Islet precursor cell (in vitro differentiated cells): ENCODE results near the gene OAT.
"Not testable (repeated sequence)": the region's sequence is repeated elsewhere in the genome, so short reads cannot be mapped to it uniquely, and the experiment has no call there.

Experiments used
- DNase-seq: peaks from one replicate; pipeline ENCODE4 v3.0.0-alpha.2; 2018

Gene OAT

GRCh38 chr10:124446830-124447750, 28.4 kb upstream of the OAT start:
- DNase-seq = no peak

GRCh38 chr10:124441694-124442093, 23.0 kb upstream of the OAT start:
- DNase-seq = not testable (repeated sequence)

GRCh38 chr10:124436191-124436638, 17.5 kb upstream of the OAT start:
- no peak for DNase-seq

GRCh38 chr10:124435683-124436082, 17.0 kb upstream of the OAT start:
- not testable (repeated sequence) for DNase-seq

- DNase-seq = no peak
Measured at GRCh38 chr10:124433461-124433860, 14.7 kb upstream of the OAT start.

- DNase-seq = no peak
Measured at GRCh38 chr10:124430077-124430476, 11.4 kb upstream of the OAT start.

- DNase-seq = no peak
Measured at GRCh38 chr10:124429576-124429975, 10.9 kb upstream of the OAT start.

- DNase-seq = no peak
Measured at GRCh38 chr10:124428207-124428777, 9.6 kb upstream of the OAT start.

- DNase-seq = no peak
Measured at GRCh38 chr10:124425227-124425962, 6.7 kb upstream of the OAT start.

- no peak for DNase-seq
Measured at GRCh38 chr10:124423813-124424212, 5.1 kb upstream of the OAT start.

- no peak for DNase-seq
Measured at GRCh38 chr10:124422742-124423141, 4.0 kb upstream of the OAT start.

GRCh38 chr10:124420254-124420653, 1.5 kb upstream of the OAT start:
- DNase-seq = no peak

GRCh38 chr10:124419635-124420034, 912 bp upstream of the OAT start:
- DNase-seq = no peak

- peak; percentile 86 for DNase-seq
Measured at GRCh38 chr10:124417895-124418725, 613 bp downstream of the OAT start.

GRCh38 chr10:124416733-124417132, 2.0 kb downstream of the OAT start:
- DNase-seq = no peak

- no peak for DNase-seq
Measured at GRCh38 chr10:124415210-124415609, 3.5 kb downstream of the OAT start.

- DNase-seq = no peak
Measured at GRCh38 chr10:124414076-124414475, 4.6 kb downstream of the OAT start.

- DNase-seq = no peak
Measured at GRCh38 chr10:124409696-124410095, 9.0 kb downstream of the OAT start.

- DNase-seq = no peak
Measured at GRCh38 chr10:124408357-124408756, 10.4 kb downstream of the OAT start.

- no peak for DNase-seq
Measured at GRCh38 chr10:124407456-124407855, 11.3 kb downstream of the OAT start.

- DNase-seq = no peak
Measured at GRCh38 chr10:124403548-124403947, 15.2 kb downstream of the OAT start.

GRCh38 chr10:124402273-124402672, 16.4 kb downstream of the OAT start:
- DNase-seq = no peak

- DNase-seq = no peak
Measured at GRCh38 chr10:124401633-124402032, 17.1 kb downstream of the OAT start.
